ENCODE measurements around the gene TGM5. TPM values are rescaled to one million over a fixed set of nuclear protein-coding genes. Genes with fewer than 3 reads are reported as not detected.

TGM5 gene
- total RNA-seq, 1 donor from 2014 or later = not detected

- no peak overlapping the region for H3K27ac Mint-ChIP-seq (ENCODE audit: unreplicated experiment)
- H3K9me3 Mint-ChIP-seq (ENCODE audit: unreplicated experiment) = no peaks in the 10 kb centered on the region
- H3K27me3 Mint-ChIP-seq (ENCODE audit: unreplicated experiment) = peaks cover 10% of the 10 kb centered on the region
Observed at GRCh38 chr15:43270676-43271306, 4.1 kb upstream of the TGM5 start.

GRCh38 chr15:43270113-43270665 is 3.5 kb upstream of the TGM5 start:
- H3K4me3 Mint-ChIP-seq (ENCODE audit: unreplicated experiment) = no peak overlapping the region
- no peaks in the 10 kb centered on the region for H3K4me1 Mint-ChIP-seq (ENCODE audit: unreplicated experiment)
- H3K27ac Mint-ChIP-seq (ENCODE audit: unreplicated experiment) = no peak overlapping the region
- H3K36me3 Mint-ChIP-seq (ENCODE audit: low read depth, unreplicated experiment) = peaks cover 3% of the 10 kb centered on the region
- no peak for TF ChIP-seq CTCF (IDR thresholded peaks at IDR 0.05; ENCODE audit: unreplicated experiment)
- no peak for DNase-seq (ENCODE audit: low spot score)
- no peaks in the 10 kb centered on the region for H3K9me3 Mint-ChIP-seq (ENCODE audit: unreplicated experiment)
- peaks cover 8% of the 10 kb centered on the region for H3K27me3 Mint-ChIP-seq (ENCODE audit: unreplicated experiment)

More at GRCh38 chr15:43270676-43271306, 4.1 kb upstream of the TGM5 start:
- Mint-ChIP-seq H3K36me3 (ENCODE audit: low read depth, unreplicated experiment) (peaks cover 3% of the 10 kb centered on the region), H3K4me3 (ENCODE audit: unreplicated experiment) (no peak overlapping the region), H3K4me1 (ENCODE audit: unreplicated experiment) (peaks cover 3% of the 10 kb centered on the region)
- TF ChIP-seq CTCF (IDR thresholded peaks at IDR 0.05; ENCODE audit: unreplicated experiment) = no peak
- no peak for DNase-seq (ENCODE audit: low spot score)

GRCh38 chr15:43268111-43269105 is 1.7 kb upstream of the TGM5 start:
- no peak for TF ChIP-seq CTCF (IDR thresholded peaks at IDR 0.05; ENCODE audit: unreplicated experiment)
- Mint-ChIP-seq H3K4me1 (ENCODE audit: unreplicated experiment) (no peaks in the 10 kb centered on the region), H3K27ac (ENCODE audit: unreplicated experiment) (no peak overlapping the region), H3K36me3 (ENCODE audit: low read depth, unreplicated experiment) (no peaks in the 10 kb centered on the region), H3K27me3 (ENCODE audit: unreplicated experiment) (peaks cover 8% of the 10 kb centered on the region), H3K9me3 (ENCODE audit: unreplicated experiment) (no peaks in the 10 kb centered on the region), H3K4me3 (ENCODE audit: unreplicated experiment) (no peak overlapping the region)
- DNase-seq (ENCODE audit: low spot score) = peak; percentile 62

- TF ChIP-seq CTCF (IDR thresholded peaks at IDR 0.05; ENCODE audit: unreplicated experiment) = no peak
- peaks cover 8% of the 10 kb centered on the region for H3K27me3 Mint-ChIP-seq (ENCODE audit: unreplicated experiment)
- H3K9me3 Mint-ChIP-seq (ENCODE audit: unreplicated experiment) = no peaks in the 10 kb centered on the region
- no peaks in the 10 kb centered on the region for H3K36me3 Mint-ChIP-seq (ENCODE audit: low read depth, unreplicated experiment)
- H3K4me3 Mint-ChIP-seq (ENCODE audit: unreplicated experiment) = no peak overlapping the region
- DNase-seq (ENCODE audit: low spot score) = no peak
- no peaks in the 10 kb centered on the region for H3K4me1 Mint-ChIP-seq (ENCODE audit: unreplicated experiment)
- no peak overlapping the region for H3K27ac Mint-ChIP-seq (ENCODE audit: unreplicated experiment)
Observed at GRCh38 chr15:43267439-43267838, 711 bp upstream of the TGM5 start.
